NCI-H526 (cell line): ENCODE measurements around the gene PLXND1.
A peak's percentile ranks its signal among the peaks of the same experiment; 100 is the strongest.
"Not testable (repeated sequence)": the region's sequence is repeated elsewhere in the genome, so short reads cannot be mapped to it uniquely, and the experiment has no call there.

ENCODE experiments used
- DNase-seq, 2 experiments: peaks; one replicate each; lab custom pipeline; 2025; lab: John Stamatoyannopoulos, UW

PLXND1 gene

GRCh38 chr3:129527262-129527661, 79.2 kb downstream of the PLXND1 start:
- DNase-seq: no peak

- no peak for DNase-seq
Observed at GRCh38 chr3:129526121-129526900, 80.2 kb downstream of the PLXND1 start.

GRCh38 chr3:129525341-129525968, 81.0 kb downstream of the PLXND1 start:
- DNase-seq: no peak

- DNase-seq: no peak
Observed at GRCh38 chr3:129524081-129524480, 82.4 kb downstream of the PLXND1 start.

GRCh38 chr3:129522953-129523352, 83.5 kb downstream of the PLXND1 start:
- no peak for DNase-seq

GRCh38 chr3:129521611-129522010, 84.9 kb downstream of the PLXND1 start:
- DNase-seq: peak; percentile 54 to 72

- DNase-seq: no peak
Observed at GRCh38 chr3:129520960-129521359, 85.5 kb downstream of the PLXND1 start.

GRCh38 chr3:129519896-129520715, 86.4 kb downstream of the PLXND1 start:
- DNase-seq: peak in 1 of 2 experiments; percentile 38

- DNase-seq: no peak
Observed at GRCh38 chr3:129519449-129519848, 87.0 kb downstream of the PLXND1 start.

GRCh38 chr3:129518581-129518980, 87.9 kb downstream of the PLXND1 start:
- DNase-seq: no peak

GRCh38 chr3:129518038-129518561, 88.4 kb downstream of the PLXND1 start:
- no peak for DNase-seq

- DNase-seq: no peak
Observed at GRCh38 chr3:129517516-129517915, 89.0 kb downstream of the PLXND1 start.

GRCh38 chr3:129515821-129516432, 90.5 kb downstream of the PLXND1 start:
- DNase-seq: not testable (repeated sequence)

- DNase-seq: not testable (repeated sequence)
Observed at GRCh38 chr3:129515108-129515820, 91.2 kb downstream of the PLXND1 start.

GRCh38 chr3:129514563-129514962, 91.9 kb downstream of the PLXND1 start:
- DNase-seq: no peak

- DNase-seq: no peak
Observed at GRCh38 chr3:129514110-129514509, 92.4 kb downstream of the PLXND1 start.

- DNase-seq: no peak
Observed at GRCh38 chr3:129513705-129514104, 92.8 kb downstream of the PLXND1 start.

- DNase-seq: no peak
Observed at GRCh38 chr3:129512595-129512994, 93.9 kb downstream of the PLXND1 start.

- no peak for DNase-seq
Observed at GRCh38 chr3:129507181-129507831, 99.2 kb downstream of the PLXND1 start.

GRCh38 chr3:129506231-129506742, 100.2 kb downstream of the PLXND1 start:
- DNase-seq: no peak

- DNase-seq: no peak
Observed at GRCh38 chr3:129505341-129505740, 101.1 kb downstream of the PLXND1 start.
